SK-N-SH (cell line): ENCODE results near the gene STX17. TPM values are rescaled to one million over a fixed set of nuclear protein-coding genes. Genes with fewer than 3 reads are reported as not detected.

ENCODE experiments used
- CTCF ChIA-PET: fragments of 300-600, 350-600 bp; formaldehyde crosslinking; extraction: SDS; loops from one replicate; lab custom pipeline; 2021; lab: Yijun Ruan, JAX
- POLR2A ChIA-PET: fragments of 350-600 bp; sonication (Branson Sonifier 250); formaldehyde crosslinking; extraction: SDS; loops from one replicate; lab custom pipeline; 2020; ENCODE audit warnings: antibody characterized with exemption, inconsistent platforms; lab: Yijun Ruan, JAX
- DNase-seq: peaks from one replicate; pipeline ENCODE4 v3.0.0; 2012
- H2AFZ ChIP-seq: fragments of 200-600 bp; sonication (generic); 2 replicates; pipeline ENCODE4 v1.8.1; 2016; ENCODE audit warnings: antibody characterized with exemption, mild to moderate bottlenecking, low read depth
- H3F3A ChIP-seq: fragments of 200-600 bp; sonication (generic); replicated peaks from 2 replicates; pipeline ENCODE3; 2016; ENCODE audit warnings: antibody characterized with exemption, mild to moderate bottlenecking; ENCODE audit not compliant: insufficient read depth
- H3K27ac ChIP-seq, 2 experiments: fragments of 200-500 bp in 1 of 2; fragments of 200-600 bp in 1 of 2; sonication (Bioruptor generic) in 1 of 2; sonication (generic), shearing (Covaris generic) in 1 of 2; 2 replicates each; pipeline versions ENCODE4 v1.5.1 to v1.6.1; 2014 to 2016; ENCODE audit warnings: low read depth in 2 of 2, inconsistent platforms in 1 of 2, low read length in 1 of 2, mild to moderate bottlenecking in 1 of 2, mixed read lengths in 1 of 2
- H3K27me3 ChIP-seq: fragments of 200-600 bp; sonication (generic), shearing (Covaris generic); 2 replicates; pipeline ENCODE4 v1.6.1; 2016; ENCODE audit warnings: mixed run types; ENCODE audit not compliant: insufficient read depth
- H3K36me3 ChIP-seq, 2 experiments: fragments of 200-500 bp in 1 of 2; fragments of 200-600 bp in 1 of 2; sonication (Bioruptor generic) in 1 of 2; sonication (generic) in 1 of 2; replicated peaks in 1 of 2; 2 replicates each; pipeline versions ENCODE3 to v1.5.1; 2014 to 2016; ENCODE audit warnings: low read length in 1 of 2, mild to moderate bottlenecking in 1 of 2; ENCODE audit not compliant: insufficient read depth in 2 of 2, control insufficient read depth in 1 of 2
- H3K4me1 ChIP-seq, 2 experiments: fragments of 200-500 bp in 1 of 2; fragments of 200-600 bp in 1 of 2; sonication (Bioruptor generic) in 1 of 2; sonication (generic), shearing (Covaris generic) in 1 of 2; 2 replicates each; pipeline versions ENCODE4 v1.5.1 to v1.6.1; 2014 to 2016; ENCODE audit warnings: low read depth in 1 of 2, low read length in 1 of 2, mixed run types in 1 of 2; ENCODE audit not compliant: insufficient read depth in 2 of 2, control insufficient read depth in 1 of 2
- H3K4me2 ChIP-seq: fragments of 200-600 bp; sonication (generic), shearing (Covaris generic); 2 replicates; pipeline ENCODE4 v1.6.1; 2017; ENCODE audit warnings: mixed run types
- H3K4me3 ChIP-seq, 2 experiments: fragments of 200-500 bp in 1 of 2; fragments of 200-600 bp in 1 of 2; sonication (Bioruptor generic) in 1 of 2; sonication (generic), shearing (Covaris generic) in 1 of 2; 2 replicates each; pipeline versions ENCODE4 v1.5.1 to v1.8.1; 2014 to 2016; ENCODE audit warnings: low read depth in 2 of 2, inconsistent platforms in 1 of 2, low read length in 1 of 2, mild to moderate bottlenecking in 1 of 2, mixed read lengths in 1 of 2, moderate library complexity in 1 of 2
- H3K79me2 ChIP-seq: fragments of 200-600 bp; sonication (generic); 2 replicates; pipeline ENCODE4 v1.8.1; 2017; ENCODE audit warnings: mild to moderate bottlenecking; ENCODE audit not compliant: insufficient read depth
- H3K9ac ChIP-seq: fragments of 200-600 bp; sonication (generic); 2 replicates; pipeline ENCODE4 v1.6.1; 2017; ENCODE audit warnings: mixed run types
- H3K9me2 ChIP-seq: fragments of 200-600 bp; sonication (generic); 2 replicates; pipeline ENCODE4 v1.6.1; 2017; ENCODE audit warnings: mixed run types
- H3K9me3 ChIP-seq: fragments of 200-600 bp; sonication (generic); 2 replicates; pipeline ENCODE4 v1.6.1; 2017; ENCODE audit warnings: mixed run types, mild to moderate bottlenecking, moderate library complexity
- H4K20me1 ChIP-seq: fragments of 200-600 bp; sonication (generic); 2 replicates; pipeline ENCODE4 v1.6.1; 2017; ENCODE audit warnings: mild to moderate bottlenecking, mixed run types; ENCODE audit not compliant: insufficient read depth
- CHD2 ChIP-seq: fragments of 150-350 bp; IDR thresholded peaks from 2 replicates; pipeline ENCODE4 v1.6.1; 2018; ENCODE audit warnings: low read length; ENCODE audit not compliant: partially characterized antibody
- ELF1 ChIP-seq: IDR thresholded peaks from 2 replicates; pipeline ENCODE4 v1.4.0; 2012
- EP300 ChIP-seq, 2 experiments: IDR thresholded peaks; 2 replicates each; pipeline versions ENCODE4 v1.4.0 to v1.6.1; 2012; ENCODE audit warnings: borderline replicate concordance in 1 of 2, low read depth in 1 of 2, low read length in 1 of 2
- EZH2phosphoT487 ChIP-seq: fragments of 200-600 bp; sonication (generic); IDR thresholded peaks from 2 replicates; pipeline ENCODE4 v1.6.1; 2017; ENCODE audit warnings: low read depth, mixed run types, mild to moderate bottlenecking, antibody characterized with exemption, moderate library complexity, borderline replicate concordance
- FOSL2 ChIP-seq: IDR thresholded peaks from 2 replicates; pipeline ENCODE4 v1.4.0; 2012; ENCODE audit warnings: low read depth, mild to moderate bottlenecking, moderate library complexity, borderline replicate concordance
- FOXJ3 ChIP-seq: sonication (generic); formaldehyde crosslinking; IDR thresholded peaks from 2 replicates; pipeline ENCODE4 v1.5.1; 2020; ENCODE audit warnings: mild to moderate bottlenecking, missing genetic modification reagents
- FOXM1 ChIP-seq: IDR thresholded peaks from 2 replicates; pipeline ENCODE4 v1.4.0; 2012; ENCODE audit warnings: low read depth, mild to moderate bottlenecking
- GABPA ChIP-seq: IDR thresholded peaks from 2 replicates; pipeline ENCODE4 v1.4.0; 2012; ENCODE audit warnings: low read depth, mild to moderate bottlenecking
- GATA2 ChIP-seq: sonication (generic); formaldehyde crosslinking; IDR thresholded peaks from 2 replicates; pipeline ENCODE4 v1.5.0; 2020; ENCODE audit warnings: mild to moderate bottlenecking, missing genetic modification reagents
- JUND ChIP-seq: IDR thresholded peaks from 2 replicates; pipeline ENCODE4 v1.4.0; 2012
- NFIC ChIP-seq: IDR thresholded peaks from 2 replicates; pipeline ENCODE4 v1.4.0; 2012; ENCODE audit warnings: borderline replicate concordance
- NRF1 ChIP-seq: IDR thresholded peaks from 2 replicates; pipeline ENCODE4 v1.6.1; 2012; ENCODE audit warnings: low read depth, mild to moderate bottlenecking, low read length
- RAD21 ChIP-seq: IDR thresholded peaks from 2 replicates; pipeline ENCODE4 v1.6.1; 2012; ENCODE audit warnings: mild to moderate bottlenecking, low read length
- RCOR1 ChIP-seq: fragments of 150-350 bp; IDR thresholded peaks from 2 replicates; pipeline ENCODE4 v1.6.1; 2017; ENCODE audit warnings: antibody characterized with exemption, low read length
- RFX5 ChIP-seq: IDR thresholded peaks from 2 replicates; pipeline ENCODE4 v1.6.1; 2012; ENCODE audit warnings: mild to moderate bottlenecking, improper control_type of control experiment, low read length
- SIN3A ChIP-seq: IDR thresholded peaks from 2 replicates; pipeline ENCODE4 v1.6.1; 2012; ENCODE audit warnings: low read depth, mild to moderate bottlenecking, low read length, moderate library complexity, borderline replicate concordance
- SMC3 ChIP-seq: IDR thresholded peaks from 2 replicates; pipeline ENCODE4 v1.6.1; 2012; ENCODE audit warnings: low read depth, low read length, improper control_type of control experiment
- WGBS: methylation state at CpG from one replicate; pipeline ENCODE4 v1.1.6; 2017; ENCODE audit warnings: low lambda C conversion rate; 5-methylcytosine and 5-hydroxymethylcytosine counted together
- polyA plus RNA-seq, 3 experiments: library from polyadenylated mRNA; depleted of rRNA; stranded (reverse); fragments of >200 nt; gene quantifications; 2 replicates each; pipeline ENCODE4 v1.2.3, GENCODE V29; 2012
- TF ChIP-seq, protein P1 (sequence below): IDR thresholded peaks from 2 replicates; pipeline ENCODE4 v1.6.1; 2012; ENCODE audit warnings: mild to moderate bottlenecking, low read depth, low read length, moderate library complexity
- TF ChIP-seq, protein P2 (sequence below): IDR thresholded peaks from 2 replicates; pipeline ENCODE4 v1.4.0; 2012; ENCODE audit warnings: low read depth, borderline replicate concordance
- TF ChIP-seq, protein P3 (sequence below): fragments of 150-350 bp; IDR thresholded peaks from 2 replicates; pipeline ENCODE4 v1.6.1; 2017; ENCODE audit warnings: antibody characterized with exemption, low read length, low read depth, borderline replicate concordance
- TF ChIP-seq, protein P4 (sequence below): IDR thresholded peaks from 2 replicates; pipeline ENCODE4 v1.4.0; 2012; ENCODE audit warnings: low read depth

The STX17 gene
- polyA plus RNA-seq, 1 of the 3 experiments (the other 2 are of a cell fraction): 6.1 TPM

DNA sequence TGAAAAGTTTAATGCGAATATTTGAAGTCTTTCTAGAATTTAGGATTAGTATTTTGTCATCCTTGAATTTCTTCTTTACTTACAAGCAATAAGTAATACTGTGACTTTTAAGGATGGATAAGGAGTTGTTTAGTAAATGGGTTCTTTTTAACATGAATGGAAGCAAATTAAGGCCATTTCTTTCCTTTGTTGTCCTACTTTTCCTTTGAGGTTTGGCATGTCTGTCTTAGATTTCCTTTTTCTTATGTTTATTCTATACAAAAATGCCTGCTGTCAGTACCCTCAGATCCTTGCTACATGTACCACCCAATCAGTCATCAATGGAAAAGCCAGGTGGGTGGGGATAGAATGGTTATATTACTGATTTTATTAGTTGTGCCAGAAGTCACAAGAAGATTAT lies 10.2 kb downstream of the STX17 start:
- Histone ChIP-seq H3F3A (no peaks in the 10 kb centered on the region), H3K4me3 (no peak overlapping the region)
- WGBS: 89% methylated on average over 1 of the region's 1 CpG

DNA sequence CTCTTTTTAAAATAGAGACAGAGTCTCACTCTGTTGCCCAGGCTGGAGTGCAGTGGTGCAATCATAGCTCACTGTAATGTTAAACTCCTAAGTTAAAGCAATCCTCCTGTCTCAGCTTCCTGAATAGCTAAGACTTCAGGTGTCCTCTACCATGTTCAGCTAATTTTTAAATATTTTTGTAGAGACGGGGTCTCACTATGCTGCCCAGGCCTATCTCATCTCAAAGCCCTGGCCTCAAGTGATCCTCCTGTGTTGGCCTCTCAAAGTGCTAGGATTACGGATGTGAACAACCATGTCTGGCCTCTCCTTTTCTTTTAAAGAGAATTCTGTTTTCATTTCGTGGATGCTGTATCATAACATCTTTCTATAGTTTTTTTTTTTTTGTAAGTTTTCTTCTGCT lies 11.7 kb downstream of the STX17 start:
- Histone ChIP-seq H3K9me2 (no peaks in the 10 kb centered on the region), H3K9ac (no peak overlapping the region), H3K27ac (no peak overlapping the region), H3F3A (no peaks in the 10 kb centered on the region), H3K4me3 (no peak overlapping the region), H3K36me3 (peaks cover 55 to 60% of the 10 kb centered on the region in 2 experiments), H2AFZ (no peak overlapping the region), H3K4me1 (no peaks in the 10 kb centered on the region), H4K20me1 (no peaks in the 10 kb centered on the region), H3K9me3 (no peaks in the 10 kb centered on the region), H3K4me2 (no peak overlapping the region), H3K79me2 (no peaks in the 10 kb centered on the region; the same call in 1 of the 2 replicates), H3K27me3 (no peaks in the 10 kb centered on the region)
- 84% methylated on average over 3 of the region's 3 CpGs for WGBS
- TF ChIP-seq GABPA: no peak
- TF ChIP-seq, protein P1, sequence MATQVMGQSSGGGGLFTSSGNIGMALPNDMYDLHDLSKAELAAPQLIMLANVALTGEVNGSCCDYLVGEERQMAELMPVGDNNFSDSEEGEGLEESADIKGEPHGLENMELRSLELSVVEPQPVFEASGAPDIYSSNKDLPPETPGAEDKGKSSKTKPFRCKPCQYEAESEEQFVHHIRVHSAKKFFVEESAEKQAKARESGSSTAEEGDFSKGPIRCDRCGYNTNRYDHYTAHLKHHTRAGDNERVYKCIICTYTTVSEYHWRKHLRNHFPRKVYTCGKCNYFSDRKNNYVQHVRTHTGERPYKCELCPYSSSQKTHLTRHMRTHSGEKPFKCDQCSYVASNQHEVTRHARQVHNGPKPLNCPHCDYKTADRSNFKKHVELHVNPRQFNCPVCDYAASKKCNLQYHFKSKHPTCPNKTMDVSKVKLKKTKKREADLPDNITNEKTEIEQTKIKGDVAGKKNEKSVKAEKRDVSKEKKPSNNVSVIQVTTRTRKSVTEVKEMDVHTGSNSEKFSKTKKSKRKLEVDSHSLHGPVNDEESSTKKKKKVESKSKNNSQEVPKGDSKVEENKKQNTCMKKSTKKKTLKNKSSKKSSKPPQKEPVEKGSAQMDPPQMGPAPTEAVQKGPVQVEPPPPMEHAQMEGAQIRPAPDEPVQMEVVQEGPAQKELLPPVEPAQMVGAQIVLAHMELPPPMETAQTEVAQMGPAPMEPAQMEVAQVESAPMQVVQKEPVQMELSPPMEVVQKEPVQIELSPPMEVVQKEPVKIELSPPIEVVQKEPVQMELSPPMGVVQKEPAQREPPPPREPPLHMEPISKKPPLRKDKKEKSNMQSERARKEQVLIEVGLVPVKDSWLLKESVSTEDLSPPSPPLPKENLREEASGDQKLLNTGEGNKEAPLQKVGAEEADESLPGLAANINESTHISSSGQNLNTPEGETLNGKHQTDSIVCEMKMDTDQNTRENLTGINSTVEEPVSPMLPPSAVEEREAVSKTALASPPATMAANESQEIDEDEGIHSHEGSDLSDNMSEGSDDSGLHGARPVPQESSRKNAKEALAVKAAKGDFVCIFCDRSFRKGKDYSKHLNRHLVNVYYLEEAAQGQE: no peak
- TF ChIP-seq EP300 (IDR thresholded peaks at IDR 0.05; ENCODE audit: borderline replicate concordance in 1 of 2, low read depth in 1 of 2, low read length in 1 of 2): no peak
- TF ChIP-seq CHD2: no peak
- ChIA-PET POLR2A (no interaction called here), CTCF (interaction anchor here (1.2 to 1.7 kb wide), 2 partner anchors 30 to 68 kb away, joined by 3 to 4 read pairs; no protein-coding TSS in a partner anchor)
- no peak for DNase-seq

More for the DNA sequence above, 10.2 kb downstream of the STX17 start:
- Histone ChIP-seq H3K9ac (no peak overlapping the region), H3K9me3 (no peaks in the 10 kb centered on the region), H3K27me3 (no peaks in the 10 kb centered on the region), H2AFZ (no peak overlapping the region), H3K79me2 (no peaks in the 10 kb centered on the region; the same call in 1 of the 2 replicates), H3K9me2 (no peaks in the 10 kb centered on the region), H3K27ac (no peak overlapping the region), H3K4me2 (no peak overlapping the region), H4K20me1 (no peaks in the 10 kb centered on the region), H3K4me1 (no peaks in the 10 kb centered on the region), H3K36me3 (peaks cover 40 to 45% of the 10 kb centered on the region in 2 experiments)
- no peak for DNase-seq
- TF ChIP-seq JUND: no peak
- TF ChIP-seq FOXM1: no peak
- TF ChIP-seq CHD2: no peak
- TF ChIP-seq, protein P2, sequence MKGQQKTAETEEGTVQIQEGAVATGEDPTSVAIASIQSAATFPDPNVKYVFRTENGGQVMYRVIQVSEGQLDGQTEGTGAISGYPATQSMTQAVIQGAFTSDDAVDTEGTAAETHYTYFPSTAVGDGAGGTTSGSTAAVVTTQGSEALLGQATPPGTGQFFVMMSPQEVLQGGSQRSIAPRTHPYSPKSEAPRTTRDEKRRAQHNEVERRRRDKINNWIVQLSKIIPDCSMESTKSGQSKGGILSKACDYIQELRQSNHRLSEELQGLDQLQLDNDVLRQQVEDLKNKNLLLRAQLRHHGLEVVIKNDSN: no peak
- TF ChIP-seq GATA2 (CRISPR knock-in tag): no peak
- no peak for TF ChIP-seq SIN3A
- no peak for TF ChIP-seq NFIC
- no peak for TF ChIP-seq RFX5
- TF ChIP-seq RCOR1: no peak
- no peak for TF ChIP-seq FOXJ3
- no peak for TF ChIP-seq SMC3
- TF ChIP-seq ELF1: no peak
- no peak for TF ChIP-seq FOSL2
- TF ChIP-seq NRF1: no peak
- TF ChIP-seq, protein P3, sequence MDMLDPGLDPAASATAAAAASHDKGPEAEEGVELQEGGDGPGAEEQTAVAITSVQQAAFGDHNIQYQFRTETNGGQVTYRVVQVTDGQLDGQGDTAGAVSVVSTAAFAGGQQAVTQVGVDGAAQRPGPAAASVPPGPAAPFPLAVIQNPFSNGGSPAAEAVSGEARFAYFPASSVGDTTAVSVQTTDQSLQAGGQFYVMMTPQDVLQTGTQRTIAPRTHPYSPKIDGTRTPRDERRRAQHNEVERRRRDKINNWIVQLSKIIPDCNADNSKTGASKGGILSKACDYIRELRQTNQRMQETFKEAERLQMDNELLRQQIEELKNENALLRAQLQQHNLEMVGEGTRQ: no peak
- TF ChIP-seq RAD21: no peak
- TF ChIP-seq, protein P4, sequence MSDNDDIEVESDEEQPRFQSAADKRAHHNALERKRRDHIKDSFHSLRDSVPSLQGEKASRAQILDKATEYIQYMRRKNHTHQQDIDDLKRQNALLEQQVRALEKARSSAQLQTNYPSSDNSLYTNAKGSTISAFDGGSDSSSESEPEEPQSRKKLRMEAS: no peak
- TF ChIP-seq EZH2phosphoT487: no peak
- no peak for TF ChIP-seq EP300 (IDR thresholded peaks at IDR 0.05; ENCODE audit: borderline replicate concordance in 1 of 2, low read depth in 1 of 2, low read length in 1 of 2)
- ChIA-PET POLR2A (no interaction called here), CTCF (no interaction called here)
